Kidney (tissue), 14 donors: ENCODE measurements around the gene ECHS1. TPM values are rescaled to one million over a fixed set of nuclear protein-coding genes. Genes with fewer than 3 reads are reported as not detected.
A peak's percentile ranks its signal among the peaks of the same experiment; 100 is the strongest.
"Not testable (repeated sequence)": the region's sequence is repeated elsewhere in the genome, so short reads cannot be mapped to it uniquely, and the experiment has no call there.

Source experiments
- DNase-seq, 5 donors: peaks; one replicate each; pipeline ENCODE4 v3.0.0-alpha.2; 2013 to 2020
- FAIRE-seq: peaks from 2 replicates; lab custom pipeline; 2012; peaks lifted over from hg19 to GRCh38; lab: Jason Lieb, UNC
- H3K27ac ChIP-seq, 2 donors: one replicate each; pipeline ENCODE4 v1.7.0; 2013; ENCODE audit warnings: low read depth in 2 of 2, low read length in 2 of 2, inconsistent platforms in 1 of 2
- H3K27me3 ChIP-seq: one replicate; pipeline ENCODE4 v1.7.1; 2013; ENCODE audit warnings: low read length, inconsistent platforms; ENCODE audit not compliant: control insufficient read depth, insufficient read depth
- H3K36me3 ChIP-seq, 3 donors: one replicate each; pipeline versions ENCODE4 v1.7.0 to v1.7.1; 2013; ENCODE audit warnings: low read length in 3 of 3, control low read depth in 1 of 3, inconsistent platforms in 1 of 3; ENCODE audit not compliant: insufficient read depth in 3 of 3, control insufficient read depth in 2 of 3
- H3K4me1 ChIP-seq, 3 donors: one replicate each; pipeline versions ENCODE4 v1.7.0 to v1.7.1; 2013; ENCODE audit warnings: low read length in 3 of 3, inconsistent platforms in 1 of 3, low read depth in 1 of 3; ENCODE audit not compliant: control insufficient read depth in 2 of 3, insufficient read depth in 2 of 3
- H3K4me3 ChIP-seq, 3 donors: one replicate each; pipeline versions ENCODE4 v1.7.0 to v1.8.1; 2013; ENCODE audit warnings: low read length in 3 of 3, control low read depth in 1 of 3, inconsistent platforms in 1 of 3
- H3K9ac ChIP-seq, 3 donors: one replicate each; pipeline versions ENCODE4 v1.7.0 to v1.7.1; 2013; ENCODE audit warnings: low read length in 3 of 3, control low read depth in 1 of 3, inconsistent platforms in 1 of 3
- H3K9me3 ChIP-seq, 3 donors: one replicate each; pipeline versions ENCODE4 v1.7.0 to v1.7.1; 2013; ENCODE audit warnings: low read length in 3 of 3, control low read depth in 1 of 3, inconsistent platforms in 1 of 3; ENCODE audit not compliant: control insufficient read depth in 2 of 3, insufficient read depth in 1 of 3
- intact Hi-C: fragments of 100-400 bp; cut with DNase I; formaldehyde crosslinking; loops from one replicate; pipeline ENCODE4 v1.11.1; 2022
- polyA plus RNA-seq: library from polyadenylated mRNA; stranded (reverse); fragments of 350-450 nt; fragmentation: Illumina TruSeq; extraction: RNeasy Lipid Tissue Mini Kit (QIAGEN cat#74804); gene quantifications from one replicate; pipeline ENCODE4 v1.2.3, GENCODE V29; 2014; ENCODE audit warnings: low read depth, low replicate concordance; ENCODE audit not compliant: insufficient read depth
- total RNA-seq: library from RNA; stranded (reverse); fragmentation: NEBNext Ultra II Directional; extraction: Animal tissue kit (Norgen Biotek cat#: 25700); gene quantifications from one replicate; pipeline ENCODE4 v1.2.1, GENCODE V29; 2021
- TF ChIP-seq, protein P1 (sequence below): IDR thresholded peaks from 3 replicates; pipeline ENCODE4 v1.5.1; 2012; ENCODE audit warnings: mild to moderate bottlenecking, moderate library complexity, borderline replicate concordance; ENCODE audit not compliant: insufficient read depth; ENCODE audit errors: extremely low read depth
- donor health status: control.
- donor health status: control.
- donor health status: control.
- donor health status: control.
- donor health status: control.
- donor health status: DM: yes; HTN: yes; CAD: no.
- donor health status: Normal renal cell carcinoma (clear cell type).

ECHS1 gene
- total and polyA plus RNA-seq, 2 donors from 2014 or later = 85.6 to 599 TPM

DNA sequence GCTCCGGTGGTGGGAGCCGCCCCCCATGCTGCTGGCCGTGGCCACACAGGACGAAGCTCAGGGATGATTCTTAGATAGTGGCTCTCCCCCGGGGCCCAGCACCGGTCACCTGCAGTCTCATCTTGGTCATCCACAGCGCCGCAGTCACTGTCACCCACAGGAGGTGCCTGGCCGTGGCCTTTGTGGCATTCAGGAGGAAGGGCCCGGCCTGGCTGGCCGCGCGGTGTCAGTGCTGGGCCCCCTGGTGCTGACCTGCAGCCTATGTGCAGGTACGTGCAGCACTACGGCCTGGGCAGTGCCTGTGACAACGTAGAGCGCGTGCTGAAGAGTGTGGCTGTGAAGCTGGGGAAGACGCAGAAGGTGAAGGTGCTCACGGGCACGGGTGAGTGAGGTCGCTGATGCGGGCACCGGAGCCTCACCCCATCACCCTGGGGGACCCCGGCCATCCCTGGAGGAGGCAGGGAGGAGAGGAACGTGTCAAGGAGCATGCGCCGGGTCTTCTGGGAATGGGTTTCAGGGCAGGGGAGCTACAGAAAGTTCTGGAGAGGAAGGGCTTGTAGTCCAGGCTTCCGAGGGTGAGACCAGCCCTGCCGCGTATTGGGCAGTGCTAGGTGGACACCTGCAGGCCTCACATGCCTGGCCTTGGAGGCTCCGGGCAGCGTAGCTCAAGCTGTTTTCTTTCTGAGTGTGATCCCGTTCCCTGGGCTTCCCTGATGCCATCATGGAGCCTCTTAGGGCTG is 46.2 kb upstream of the ECHS1 start:
- H3K9ac ChIP-seq = no peak overlapping the region
- peaks cover 0 to 6% (median 5%) of the 10 kb centered on the region in 3 donors for H3K36me3 ChIP-seq
- no peaks in the 10 kb centered on the region for H3K27me3 ChIP-seq
- H3K4me3 ChIP-seq = no peak overlapping the region
- DNase-seq (peak in 2 of 5 donors; percentile 35 to 72), FAIRE-seq (no peak)
- intact Hi-C loops = no loop called here
- H3K27ac ChIP-seq = no peak overlapping the region
- H3K9me3 ChIP-seq = no peaks in the 10 kb centered on the region
- TF ChIP-seq, protein P1, sequence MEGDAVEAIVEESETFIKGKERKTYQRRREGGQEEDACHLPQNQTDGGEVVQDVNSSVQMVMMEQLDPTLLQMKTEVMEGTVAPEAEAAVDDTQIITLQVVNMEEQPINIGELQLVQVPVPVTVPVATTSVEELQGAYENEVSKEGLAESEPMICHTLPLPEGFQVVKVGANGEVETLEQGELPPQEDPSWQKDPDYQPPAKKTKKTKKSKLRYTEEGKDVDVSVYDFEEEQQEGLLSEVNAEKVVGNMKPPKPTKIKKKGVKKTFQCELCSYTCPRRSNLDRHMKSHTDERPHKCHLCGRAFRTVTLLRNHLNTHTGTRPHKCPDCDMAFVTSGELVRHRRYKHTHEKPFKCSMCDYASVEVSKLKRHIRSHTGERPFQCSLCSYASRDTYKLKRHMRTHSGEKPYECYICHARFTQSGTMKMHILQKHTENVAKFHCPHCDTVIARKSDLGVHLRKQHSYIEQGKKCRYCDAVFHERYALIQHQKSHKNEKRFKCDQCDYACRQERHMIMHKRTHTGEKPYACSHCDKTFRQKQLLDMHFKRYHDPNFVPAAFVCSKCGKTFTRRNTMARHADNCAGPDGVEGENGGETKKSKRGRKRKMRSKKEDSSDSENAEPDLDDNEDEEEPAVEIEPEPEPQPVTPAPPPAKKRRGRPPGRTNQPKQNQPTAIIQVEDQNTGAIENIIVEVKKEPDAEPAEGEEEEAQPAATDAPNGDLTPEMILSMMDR = no peak
- peaks cover 0 to 2% (median 0%) of the 10 kb centered on the region in 3 donors for H3K4me1 ChIP-seq

GRCh38 chr10:133418289-133418993 is 45.3 kb upstream of the ECHS1 start:
- peaks cover 0 to 6% (median 5%) of the 10 kb centered on the region in 3 donors for H3K36me3 ChIP-seq
- H3K4me1 ChIP-seq = peaks cover 0 to 2% (median 0%) of the 10 kb centered on the region in 3 donors
- H3K27ac ChIP-seq = no peak overlapping the region
- intact Hi-C loops = no loop called here
- H3K9ac ChIP-seq = no peak overlapping the region
- DNase-seq = no peak
- H3K9me3 ChIP-seq = no peaks in the 10 kb centered on the region
- FAIRE-seq = no peak
- TF ChIP-seq, protein P1 = no peak
- H3K4me3 ChIP-seq = no peak overlapping the region
- no peaks in the 10 kb centered on the region for H3K27me3 ChIP-seq

DNA sequence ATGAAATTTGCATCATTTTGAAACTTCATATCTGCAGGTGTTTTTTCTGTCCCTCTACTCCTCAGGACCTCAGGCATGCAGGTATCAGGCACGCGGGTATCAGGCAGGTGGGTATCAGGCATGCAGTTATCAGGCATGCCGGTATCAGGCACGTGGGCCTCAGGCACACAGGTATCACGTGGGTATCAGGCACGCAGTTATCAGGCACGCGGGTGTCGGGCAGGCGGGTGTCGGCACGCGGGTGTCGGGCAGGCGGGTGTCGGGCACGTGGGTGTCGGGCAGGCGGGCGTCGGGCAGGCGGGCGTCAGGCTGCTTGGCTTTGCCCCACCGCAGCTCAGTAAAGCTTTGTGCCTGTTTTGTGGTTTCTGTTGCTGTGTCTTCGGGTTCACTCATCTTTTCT is 42.6 kb upstream of the ECHS1 start:
- no peak overlapping the region for H3K9ac ChIP-seq
- FAIRE-seq (no peak), DNase-seq (peak in 1 of 5 donors; percentile 63)
- H3K27ac ChIP-seq = no peak overlapping the region
- H3K4me1 ChIP-seq = no peaks in the 10 kb centered on the region
- intact Hi-C loops = no loop called here
- H3K27me3 ChIP-seq = no peaks in the 10 kb centered on the region
- no peak overlapping the region for H3K4me3 ChIP-seq
- H3K36me3 ChIP-seq = peaks cover 6 to 14% (median 6%) of the 10 kb centered on the region in 3 donors
- TF ChIP-seq, protein P1 = no peak
- H3K9me3 ChIP-seq = peaks cover 0 to 12% (median 6%) of the 10 kb centered on the region in 3 donors

GRCh38 chr10:133414401-133414800 is 41.2 kb upstream of the ECHS1 start:
- H3K9ac ChIP-seq, H3K27me3 ChIP-seq, H3K27ac ChIP-seq, H3K4me3 ChIP-seq, FAIRE-seq, H3K4me1 ChIP-seq, intact Hi-C loops: not testable (repeated sequence)
- Histone ChIP-seq H3K9me3 (peaks cover 3 to 12% (median 6%) of the 10 kb centered on the region in 3 donors), H3K36me3 (peaks cover 6 to 10% (median 7%) of the 10 kb centered on the region in 3 donors)
- DNase-seq = peak in 1 of 5 donors; percentile 51
